ENCODE results near the gene DCTPP1. TPM values are rescaled to one million over a fixed set of nuclear protein-coding genes. Genes with fewer than 3 reads are reported as not detected.

DCTPP1 gene
- total and polyA plus RNA-seq, 9 of the 15 experiments (the other 6 are each of a cell fraction or from before 2014, with no cell fraction given), result 45.0 to 132 (median 80.6) TPM

GRCh38 chr16:30430428-30430970 lies 669 bp upstream of the DCTPP1 start (continued):
- TF ChIP-seq TEAD1 (CRISPR knock-in tag; IDR thresholded peaks at IDR 0.05), result no peak
- no peak for TF ChIP-seq MTA3 (IDR thresholded peaks at IDR 0.05; ENCODE audit: borderline replicate concordance)
- no peak for TF ChIP-seq JUN (IDR thresholded peaks at IDR 0.05; ENCODE audit: borderline replicate concordance, low read depth, low read length)
- no peak for TF ChIP-seq JUN (CRISPR knock-in tag; IDR thresholded peaks at IDR 0.05; ENCODE audit: borderline replicate concordance)
- no peak for TF ChIP-seq CGGBP1 (CRISPR knock-in tag; IDR thresholded peaks at IDR 0.05)
- TF ChIP-seq NFE2 (IDR thresholded peaks at IDR 0.05; ENCODE audit: low read depth), result no peak
- TF ChIP-seq RAD51 (IDR thresholded peaks at IDR 0.05; ENCODE audit: borderline replicate concordance, low read depth), result peak; percentile 60
- TF ChIP-seq ZNF584 (CRISPR knock-in tag; IDR thresholded peaks at IDR 0.05; ENCODE audit: low read depth), result no peak
- TF ChIP-seq BRD4 (IDR thresholded peaks at IDR 0.05), result no peak
- TF ChIP-seq SAFB2 (IDR thresholded peaks at IDR 0.05; ENCODE audit: borderline replicate concordance, low read depth, low read length, severe bottlenecking), result no peak
- no peak for TF ChIP-seq TAF7 (tag; IDR thresholded peaks at IDR 0.05)
- no peak for TF ChIP-seq TARDBP (IDR thresholded peaks at IDR 0.05)
- TF ChIP-seq FOXO4 (CRISPR knock-in tag; IDR thresholded peaks at IDR 0.05), result no peak
- no peak for TF ChIP-seq ATF2 (CRISPR knock-in tag; IDR thresholded peaks at IDR 0.05)
- no peak for TF ChIP-seq SETDB1 (IDR thresholded peaks at IDR 0.05; ENCODE audit: low read length)
- 0 out of 2 replicates have a peak, but pooled peaks have one; percentile 15 for TF ChIP-seq LEF1 (IDR thresholded peaks at IDR 0.05)
- no peak for TF ChIP-seq THRAP3 (IDR thresholded peaks at IDR 0.05; ENCODE audit: borderline replicate concordance)
- TF ChIP-seq RBM15 (IDR thresholded peaks at IDR 0.05; ENCODE audit: insufficient read depth, low read length), result no peak
- TF ChIP-seq KLF6 (CRISPR knock-in tag; IDR thresholded peaks at IDR 0.05; ENCODE audit: borderline replicate concordance), result no peak
- TF ChIP-seq ID3 (CRISPR knock-in tag; IDR thresholded peaks at IDR 0.05), result no peak
- peak; percentile 89 for TF ChIP-seq ID3 (tag; IDR thresholded peaks at IDR 0.05)

Data from K562 (cell line).